ENCODE data around the gene IPCEF1. TPM values are rescaled to one million over a fixed set of nuclear protein-coding genes. Genes with fewer than 3 reads are reported as not detected.

IPCEF1 gene
- total and polyA plus RNA-seq, 2 experiments from 2014 or later, result 0.80 TPM; not detected in 1

GRCh38 chr6:154218787-154219186 is 137.8 kb downstream of the IPCEF1 start:
- H3K4me2 ChIP-seq, result no peak overlapping the region
- WGBS (ENCODE audit: low lambda C conversion rate, missing lambda C conversion rate), result 56% methylated on average over 6 of the region's 6 CpGs
- no peak for DNase-seq (ENCODE audit: low spot score)

DNA sequence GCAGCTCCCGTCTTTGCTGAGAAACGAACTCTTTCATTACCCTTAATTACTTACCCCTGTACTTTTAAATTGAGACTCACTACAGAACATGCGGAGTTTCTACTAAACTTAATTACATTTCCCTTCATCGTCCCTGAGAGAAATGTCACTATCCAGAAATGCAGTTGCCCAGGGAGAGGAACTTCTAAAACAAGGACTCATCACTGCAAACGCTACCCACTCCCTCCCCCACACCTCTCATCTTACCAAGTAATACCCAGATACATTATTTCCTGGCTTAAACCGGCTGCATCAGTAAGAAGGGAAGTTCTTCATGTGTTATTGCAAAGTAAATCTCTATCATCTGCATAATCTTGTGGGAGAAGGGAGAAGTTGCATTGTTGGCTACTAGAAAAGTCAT is 138.3 kb downstream of the IPCEF1 start:
- no peaks in the 10 kb centered on the region for H3K9me3 ChIP-seq (ENCODE audit: low read depth)
- TF ChIP-seq EZH2phosphoT487 (IDR thresholded peaks at IDR 0.05; ENCODE audit: low read depth, severe bottlenecking, unreplicated experiment) (no peak), EZH2 (IDR thresholded peaks at IDR 0.05; ENCODE audit: borderline replicate concordance) (no peak)
- TF ChIP-seq, protein P1, sequence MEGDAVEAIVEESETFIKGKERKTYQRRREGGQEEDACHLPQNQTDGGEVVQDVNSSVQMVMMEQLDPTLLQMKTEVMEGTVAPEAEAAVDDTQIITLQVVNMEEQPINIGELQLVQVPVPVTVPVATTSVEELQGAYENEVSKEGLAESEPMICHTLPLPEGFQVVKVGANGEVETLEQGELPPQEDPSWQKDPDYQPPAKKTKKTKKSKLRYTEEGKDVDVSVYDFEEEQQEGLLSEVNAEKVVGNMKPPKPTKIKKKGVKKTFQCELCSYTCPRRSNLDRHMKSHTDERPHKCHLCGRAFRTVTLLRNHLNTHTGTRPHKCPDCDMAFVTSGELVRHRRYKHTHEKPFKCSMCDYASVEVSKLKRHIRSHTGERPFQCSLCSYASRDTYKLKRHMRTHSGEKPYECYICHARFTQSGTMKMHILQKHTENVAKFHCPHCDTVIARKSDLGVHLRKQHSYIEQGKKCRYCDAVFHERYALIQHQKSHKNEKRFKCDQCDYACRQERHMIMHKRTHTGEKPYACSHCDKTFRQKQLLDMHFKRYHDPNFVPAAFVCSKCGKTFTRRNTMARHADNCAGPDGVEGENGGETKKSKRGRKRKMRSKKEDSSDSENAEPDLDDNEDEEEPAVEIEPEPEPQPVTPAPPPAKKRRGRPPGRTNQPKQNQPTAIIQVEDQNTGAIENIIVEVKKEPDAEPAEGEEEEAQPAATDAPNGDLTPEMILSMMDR (IDR thresholded peaks at IDR 0.05; ENCODE audit: poor library complexity), result no peak
- no peak overlapping the region for H3K4me3 ChIP-seq
- H4K20me1 ChIP-seq (ENCODE audit: insufficient read depth, poor library complexity, severe bottlenecking), result no peaks in the 10 kb centered on the region
- H3K27me3 ChIP-seq, result no peaks in the 10 kb centered on the region
- H3K27ac ChIP-seq, result no peak overlapping the region
- H3K4me2 ChIP-seq, result no peak overlapping the region
- 71% methylated on average over 6 of the region's 6 CpGs for WGBS (ENCODE audit: low lambda C conversion rate, missing lambda C conversion rate)
- no peaks in the 10 kb centered on the region for H3K79me2 ChIP-seq
- H2AFZ ChIP-seq, result no peak overlapping the region
- no peaks in the 10 kb centered on the region for H3K36me3 ChIP-seq (replicated peaks; ENCODE audit: insufficient read depth, low read depth)
- no peak for DNase-seq (ENCODE audit: low spot score)
- no peaks in the 10 kb centered on the region for H3K4me1 ChIP-seq (ENCODE audit: insufficient read depth)
- H3K9me2 ChIP-seq (replicated peaks; ENCODE audit: insufficient read depth), result no peaks in the 10 kb centered on the region

More at GRCh38 chr6:154218787-154219186, 137.8 kb downstream of the IPCEF1 start:
- Histone ChIP-seq H3K27ac (no peak overlapping the region), H2AFZ (no peak overlapping the region), H3K27me3 (no peaks in the 10 kb centered on the region), H3K79me2 (no peaks in the 10 kb centered on the region), H3K4me3 (no peak overlapping the region), H4K20me1 (ENCODE audit: insufficient read depth, poor library complexity, severe bottlenecking) (no peaks in the 10 kb centered on the region), H3K9me3 (ENCODE audit: low read depth) (no peaks in the 10 kb centered on the region), H3K9me2 (replicated peaks; ENCODE audit: insufficient read depth) (no peaks in the 10 kb centered on the region), H3K36me3 (replicated peaks; ENCODE audit: insufficient read depth, low read depth) (no peaks in the 10 kb centered on the region), H3K4me1 (ENCODE audit: insufficient read depth) (no peaks in the 10 kb centered on the region)
- TF ChIP-seq EZH2 (IDR thresholded peaks at IDR 0.05; ENCODE audit: borderline replicate concordance), result no peak
- TF ChIP-seq, protein P1 (IDR thresholded peaks at IDR 0.05; ENCODE audit: poor library complexity), result no peak
- no peak for TF ChIP-seq EZH2phosphoT487 (IDR thresholded peaks at IDR 0.05; ENCODE audit: low read depth, severe bottlenecking, unreplicated experiment)

DNA sequence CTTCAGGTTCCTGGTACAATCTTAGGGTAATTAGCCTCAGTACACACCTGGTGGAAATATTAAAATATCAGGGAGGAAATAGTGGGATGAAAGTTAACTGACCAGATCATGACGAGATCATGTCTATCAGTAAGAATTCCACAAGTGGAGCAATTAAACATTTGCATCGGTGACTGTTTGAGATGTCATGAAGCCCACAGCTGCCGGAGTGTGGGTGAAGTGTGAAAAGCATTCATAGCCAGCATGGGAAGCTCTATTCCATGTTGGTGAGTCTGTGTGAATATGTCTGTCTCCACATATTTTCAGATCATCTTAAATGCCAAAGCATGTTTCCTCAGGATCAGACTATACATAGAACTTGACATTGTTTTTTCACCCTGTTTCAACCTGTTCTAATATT is 142.8 kb downstream of the IPCEF1 start:
- 95% methylated on average over 3 of the region's 3 CpGs for WGBS (ENCODE audit: low lambda C conversion rate, missing lambda C conversion rate)
- no peak overlapping the region for H3K4me3 ChIP-seq
- no peaks in the 10 kb centered on the region for H3K4me1 ChIP-seq (ENCODE audit: insufficient read depth)
- no peak overlapping the region for H3K4me2 ChIP-seq
- no peaks in the 10 kb centered on the region for H3K27me3 ChIP-seq
- H3K9me2 ChIP-seq (replicated peaks; ENCODE audit: insufficient read depth), result no peaks in the 10 kb centered on the region
- H3K27ac ChIP-seq, result no peak overlapping the region
- no peaks in the 10 kb centered on the region for H3K36me3 ChIP-seq (replicated peaks; ENCODE audit: insufficient read depth, low read depth)
- H3K79me2 ChIP-seq, result no peaks in the 10 kb centered on the region
- no peaks in the 10 kb centered on the region for H4K20me1 ChIP-seq (ENCODE audit: insufficient read depth, poor library complexity, severe bottlenecking)
- no peaks in the 10 kb centered on the region for H3K9me3 ChIP-seq (ENCODE audit: low read depth)
- DNase-seq (ENCODE audit: low spot score), result no peak
- H2AFZ ChIP-seq, result no peak overlapping the region
- TF ChIP-seq EZH2 (IDR thresholded peaks at IDR 0.05; ENCODE audit: borderline replicate concordance), result no peak
- TF ChIP-seq, protein P1 (IDR thresholded peaks at IDR 0.05; ENCODE audit: poor library complexity), result no peak
- no peak for TF ChIP-seq EZH2phosphoT487 (IDR thresholded peaks at IDR 0.05; ENCODE audit: low read depth, severe bottlenecking, unreplicated experiment)

- H3K27ac ChIP-seq, result no peak overlapping the region
- no peak for DNase-seq (ENCODE audit: low spot score)
- no peaks in the 10 kb centered on the region for H4K20me1 ChIP-seq (ENCODE audit: insufficient read depth, poor library complexity, severe bottlenecking)
- TF ChIP-seq EZH2 (IDR thresholded peaks at IDR 0.05; ENCODE audit: borderline replicate concordance), result no peak
- no peaks in the 10 kb centered on the region for H3K4me1 ChIP-seq (ENCODE audit: insufficient read depth)
- H2AFZ ChIP-seq, result no peak overlapping the region
- no peaks in the 10 kb centered on the region for H3K79me2 ChIP-seq
- H3K9me3 ChIP-seq (ENCODE audit: low read depth), result no peaks in the 10 kb centered on the region
- H3K4me3 ChIP-seq, result no peak overlapping the region
- no peaks in the 10 kb centered on the region for H3K27me3 ChIP-seq
- H3K4me2 ChIP-seq, result no peak overlapping the region
- no peaks in the 10 kb centered on the region for H3K36me3 ChIP-seq (replicated peaks; ENCODE audit: insufficient read depth, low read depth)
- no peaks in the 10 kb centered on the region for H3K9me2 ChIP-seq (replicated peaks; ENCODE audit: insufficient read depth)
Observed at GRCh38 chr6:154210678-154211077, 145.9 kb downstream of the IPCEF1 start.
